ENCODE results near the gene NKX1-1.
"Not testable (repeated sequence)": the region's sequence is repeated elsewhere in the genome, so short reads cannot be mapped to it uniquely, and the experiment has no call there.

The NKX1-1 gene

DNA sequence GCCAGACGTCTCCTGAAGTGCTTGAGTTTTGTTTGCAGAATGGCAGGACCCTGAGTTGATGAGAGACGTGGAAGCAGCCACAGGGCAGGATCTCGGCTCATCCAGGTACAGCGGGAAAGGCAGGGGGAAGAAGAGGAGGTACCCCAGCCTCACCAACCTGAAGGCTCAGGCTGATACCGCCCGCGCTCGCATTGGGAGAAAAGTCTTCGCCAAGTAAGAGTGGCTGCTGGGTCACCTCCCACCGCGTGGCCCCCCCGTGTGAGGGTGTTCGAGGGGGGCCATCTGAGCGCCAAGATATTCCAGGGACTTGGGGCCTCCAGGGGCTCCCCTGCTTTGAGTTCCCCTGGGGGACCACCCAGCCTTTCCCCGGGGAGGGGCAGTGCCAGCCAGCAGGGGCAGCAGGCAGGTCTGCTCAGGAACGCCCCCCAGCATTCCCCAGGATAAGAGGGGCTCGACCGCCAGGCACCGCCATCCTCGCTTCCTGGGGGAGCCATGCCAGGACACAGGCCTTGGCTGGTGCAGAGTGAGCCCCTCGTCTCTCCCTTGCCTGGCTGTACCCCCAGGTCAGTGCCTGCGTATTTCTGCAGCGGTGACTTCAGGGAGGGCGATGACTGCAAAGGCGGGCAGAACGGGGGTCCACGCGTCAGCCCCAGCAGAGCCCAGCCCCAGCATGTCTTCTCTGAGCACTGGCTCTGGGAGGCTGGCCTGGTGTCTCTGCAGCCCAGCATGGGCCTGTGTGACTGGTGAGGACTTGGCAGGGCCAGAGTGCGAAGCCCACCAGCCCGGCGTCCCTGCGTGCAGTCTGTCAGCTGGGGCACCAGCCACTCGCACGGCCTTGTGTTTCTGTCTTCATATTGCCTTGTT is 22.3 kb downstream of the NKX1-1 start:
- no peak for DNase-seq

- no peak for DNase-seq
Observed at GRCh38 chr4:1382776-1383727, 23.2 kb downstream of the NKX1-1 start.

DNA sequence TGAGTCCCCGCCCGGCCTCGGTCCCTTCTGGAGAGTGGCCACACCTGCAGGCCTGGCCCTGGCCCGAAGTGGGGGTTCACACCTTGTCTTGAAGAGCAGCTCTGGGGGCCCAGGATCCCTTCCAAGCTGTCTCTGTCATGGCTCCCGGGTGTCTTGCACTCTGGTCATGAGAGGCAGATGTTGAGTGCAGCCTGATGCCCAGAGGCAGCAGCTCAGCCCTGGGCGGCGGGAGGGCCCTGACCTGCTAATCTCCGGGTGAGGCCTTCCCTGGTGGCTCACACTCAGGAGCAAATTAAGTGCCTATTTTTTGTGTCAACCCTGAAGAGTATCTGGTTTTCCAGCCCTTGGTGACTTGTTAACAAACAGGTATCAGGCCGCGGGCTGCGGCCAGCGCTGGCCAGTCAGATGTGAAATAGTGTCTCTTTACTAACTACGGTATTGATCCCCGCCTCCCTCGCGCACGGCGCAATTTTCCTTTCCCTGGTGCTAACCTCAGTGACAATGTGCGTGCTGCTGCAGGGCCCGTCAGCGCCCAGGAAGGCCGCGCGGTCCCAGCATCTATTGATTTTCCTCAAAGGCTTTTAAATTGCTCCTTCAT is 24.2 kb downstream of the NKX1-1 start:
- DNase-seq = no peak

DNA sequence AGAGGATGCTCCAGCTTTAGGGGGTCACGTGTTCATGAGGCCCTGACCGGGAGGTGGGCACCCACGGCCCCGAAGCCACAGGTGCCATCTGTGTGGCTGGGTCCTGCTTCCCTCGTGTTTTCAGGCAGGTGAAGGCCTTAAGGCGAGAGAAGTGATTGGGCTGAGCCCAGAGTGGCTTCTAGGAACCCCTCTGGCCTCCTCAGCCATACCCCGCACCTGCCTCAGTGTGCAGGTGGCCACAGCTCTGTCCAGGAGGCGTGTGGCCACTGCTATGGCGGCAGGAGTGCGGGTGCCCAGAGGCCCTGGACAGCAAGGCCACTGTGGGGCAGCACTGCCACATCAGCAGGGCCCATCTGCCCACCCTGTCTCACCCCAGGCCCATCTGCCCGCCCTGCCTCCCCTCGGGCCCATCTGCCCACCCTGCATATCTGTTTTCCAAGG is 25.0 kb downstream of the NKX1-1 start:
- no peak for DNase-seq

DNA sequence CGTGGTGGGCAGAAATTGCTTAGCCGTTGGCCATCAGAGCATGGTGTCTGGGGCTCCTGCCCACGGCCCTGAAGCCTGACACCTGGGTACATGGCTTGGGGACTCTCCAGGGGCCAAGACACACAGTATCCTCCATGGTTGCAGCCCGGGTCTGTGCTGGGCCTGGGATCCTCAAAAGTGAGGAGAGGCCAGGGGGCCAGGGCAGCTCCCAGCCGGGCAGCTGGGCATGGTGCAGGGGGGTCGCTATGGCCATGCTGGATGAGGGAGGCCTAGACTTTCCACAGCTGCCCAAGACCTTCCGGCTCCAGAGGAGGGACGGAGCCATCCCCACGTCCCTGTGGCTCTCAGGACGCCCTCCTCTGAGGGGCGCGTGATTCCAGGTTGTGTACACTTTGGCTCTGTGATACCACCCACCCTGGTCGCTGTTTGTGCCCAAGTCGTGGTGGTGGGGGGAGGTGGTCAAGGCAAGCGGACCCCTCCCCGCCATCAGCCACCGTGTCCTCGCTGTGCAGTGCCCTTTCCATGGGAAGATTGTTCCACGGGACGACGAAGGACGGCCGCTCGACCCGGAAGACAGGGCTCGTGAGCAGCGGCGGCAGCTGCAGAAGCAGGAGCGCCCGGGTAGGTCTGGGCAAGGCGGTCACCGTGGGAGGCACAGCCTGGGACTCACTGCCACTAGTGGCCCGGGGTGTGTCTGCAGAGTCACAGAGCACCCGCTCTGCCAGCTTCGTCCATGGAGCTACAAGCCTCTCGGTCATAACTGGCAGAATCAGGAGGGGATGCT is 25.7 kb downstream of the NKX1-1 start:
- no peak for DNase-seq

GRCh38 chr4:1379801-1380331 is 26.4 kb downstream of the NKX1-1 start:
- no peak for DNase-seq

DNA sequence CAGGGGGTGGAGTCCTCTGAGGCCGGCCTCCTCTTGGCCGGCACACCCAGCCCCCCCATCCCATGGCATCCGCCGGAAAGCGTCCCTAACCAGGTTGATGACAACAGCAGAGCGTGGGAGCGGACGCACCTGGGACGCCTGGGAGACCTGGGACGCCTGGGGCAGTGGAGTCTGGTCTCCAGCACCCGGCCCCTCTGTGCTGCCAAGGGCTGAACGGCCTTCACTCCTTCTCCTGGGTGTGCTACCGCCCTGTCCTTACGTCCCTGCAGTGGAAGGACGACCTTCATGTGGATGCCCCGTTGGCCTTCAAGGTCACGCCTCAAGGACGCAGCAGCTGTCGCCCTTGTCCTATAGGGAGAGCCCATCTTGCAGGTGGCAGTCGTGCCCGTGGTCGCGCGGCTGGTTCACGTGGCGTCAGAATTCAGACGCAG is 26.9 kb downstream of the NKX1-1 start:
- no peak for DNase-seq

GRCh38 chr4:1378559-1379231 is 27.5 kb downstream of the NKX1-1 start:
- no peak for DNase-seq

GRCh38 chr4:1377606-1378261 is 28.5 kb downstream of the NKX1-1 start:
- no peak for DNase-seq

DNA sequence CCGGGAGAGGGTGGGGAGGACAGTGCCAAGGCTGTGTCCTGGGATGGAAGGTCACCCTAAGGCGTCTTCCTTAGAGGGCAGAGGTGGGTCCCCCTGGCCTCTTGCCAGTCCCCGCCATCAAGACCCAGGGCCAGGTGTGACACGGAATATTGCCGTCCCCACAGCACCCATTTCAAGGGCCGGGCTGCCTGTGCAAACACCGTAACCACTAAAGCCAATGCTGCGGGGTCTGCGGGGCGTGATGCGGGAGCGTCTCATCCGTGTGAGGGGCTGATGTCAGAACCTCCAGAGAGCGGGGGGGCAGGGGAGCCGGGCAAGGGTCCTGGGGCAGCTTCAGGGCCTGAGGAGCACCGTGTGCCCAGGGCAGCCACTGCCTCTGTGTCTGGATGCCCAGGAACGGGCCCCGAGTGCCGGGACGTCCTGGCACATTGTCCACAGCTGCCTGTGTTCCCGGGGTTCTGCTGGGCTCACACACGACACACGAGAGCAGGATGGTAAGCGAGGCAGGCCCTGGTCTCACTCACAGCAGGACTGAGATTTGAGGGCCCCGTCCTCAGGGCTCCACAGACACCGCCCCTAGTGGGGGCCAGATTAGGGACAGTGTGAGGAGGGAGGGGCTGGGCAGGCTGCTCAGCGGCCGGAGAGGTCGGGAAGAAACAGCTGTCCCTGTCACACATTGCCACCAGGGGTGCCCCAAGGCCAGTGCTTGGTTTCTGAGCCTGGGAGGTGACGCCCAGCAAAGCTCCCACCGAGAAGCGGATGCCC is 29.2 kb downstream of the NKX1-1 start:
- DNase-seq = no peak

DNA sequence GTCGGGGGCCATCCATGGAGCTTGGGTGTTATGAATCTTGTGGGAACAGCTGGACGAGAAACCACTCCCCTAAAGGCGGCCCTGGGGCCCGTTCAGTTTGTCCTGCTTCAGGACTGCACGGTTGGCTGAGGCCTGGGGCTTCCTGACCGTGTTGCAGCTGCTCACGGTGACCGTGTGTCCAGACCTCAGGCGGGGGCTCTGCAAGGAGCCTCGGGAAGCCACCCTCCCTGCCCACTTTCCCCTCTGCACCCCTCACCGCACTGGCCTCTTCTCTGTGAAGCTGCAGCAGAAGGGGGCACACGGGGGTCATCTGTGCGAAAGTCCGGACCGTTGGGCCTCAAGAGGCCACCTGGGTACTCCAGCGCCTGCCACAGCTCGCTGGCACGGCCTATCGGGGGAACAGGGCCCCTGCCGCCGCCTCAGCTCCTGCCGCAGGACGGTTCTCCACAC is 29.8 kb downstream of the NKX1-1 start:
- no peak for DNase-seq

GRCh38 chr4:1375761-1376322 is 30.4 kb downstream of the NKX1-1 start:
- no peak for DNase-seq

DNA sequence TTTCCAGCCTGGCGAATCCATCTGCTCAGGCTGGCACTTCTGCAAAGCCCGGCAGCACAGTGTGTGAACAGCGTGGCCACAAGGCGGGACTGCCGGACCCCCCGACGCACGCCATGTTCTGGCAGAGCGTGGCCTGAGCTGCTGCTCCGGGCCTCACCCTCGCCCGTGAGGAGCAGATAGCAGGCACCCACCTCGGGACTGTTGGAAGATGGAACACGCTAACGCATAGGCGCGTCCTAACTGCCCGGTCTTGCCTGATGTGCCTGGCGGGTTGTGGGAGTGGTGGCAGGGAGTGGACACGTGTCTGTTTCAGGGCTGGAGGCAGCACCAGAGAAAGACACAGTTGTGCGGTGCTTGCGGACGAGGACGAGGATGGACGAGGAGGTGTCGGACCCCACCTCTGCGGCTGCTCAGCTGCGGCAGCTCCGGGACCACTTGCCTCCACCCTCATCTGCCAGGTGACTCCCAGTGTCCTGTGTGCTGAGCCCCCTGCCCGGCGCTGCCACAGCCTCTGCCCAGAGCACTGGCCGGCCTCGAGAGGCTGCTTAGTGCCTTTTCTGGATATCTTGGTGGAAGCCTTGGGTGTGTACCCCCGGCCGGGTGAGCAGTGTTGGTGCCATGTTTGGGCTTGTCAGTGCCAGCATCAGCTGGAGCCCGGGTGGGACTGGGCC is 31.1 kb downstream of the NKX1-1 start:
- DNase-seq = no peak

DNA sequence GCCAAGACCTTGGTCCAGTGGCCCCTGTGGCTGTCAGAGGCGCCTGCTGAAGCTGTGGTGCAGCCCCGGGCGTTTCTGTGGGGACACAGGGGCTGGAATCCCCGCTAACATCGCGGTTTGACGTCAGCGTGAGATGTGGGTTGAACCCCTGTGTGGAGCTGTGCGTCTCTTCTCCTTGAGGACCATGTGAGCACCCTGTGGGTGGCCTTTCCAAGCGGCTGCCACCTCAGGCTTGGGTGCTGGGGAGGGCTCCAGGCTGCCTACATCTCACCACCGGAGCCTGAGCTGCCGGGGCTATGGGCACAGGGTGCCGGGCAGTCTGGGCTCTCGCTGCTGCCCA is 31.6 kb downstream of the NKX1-1 start:
- no peak for DNase-seq

DNA sequence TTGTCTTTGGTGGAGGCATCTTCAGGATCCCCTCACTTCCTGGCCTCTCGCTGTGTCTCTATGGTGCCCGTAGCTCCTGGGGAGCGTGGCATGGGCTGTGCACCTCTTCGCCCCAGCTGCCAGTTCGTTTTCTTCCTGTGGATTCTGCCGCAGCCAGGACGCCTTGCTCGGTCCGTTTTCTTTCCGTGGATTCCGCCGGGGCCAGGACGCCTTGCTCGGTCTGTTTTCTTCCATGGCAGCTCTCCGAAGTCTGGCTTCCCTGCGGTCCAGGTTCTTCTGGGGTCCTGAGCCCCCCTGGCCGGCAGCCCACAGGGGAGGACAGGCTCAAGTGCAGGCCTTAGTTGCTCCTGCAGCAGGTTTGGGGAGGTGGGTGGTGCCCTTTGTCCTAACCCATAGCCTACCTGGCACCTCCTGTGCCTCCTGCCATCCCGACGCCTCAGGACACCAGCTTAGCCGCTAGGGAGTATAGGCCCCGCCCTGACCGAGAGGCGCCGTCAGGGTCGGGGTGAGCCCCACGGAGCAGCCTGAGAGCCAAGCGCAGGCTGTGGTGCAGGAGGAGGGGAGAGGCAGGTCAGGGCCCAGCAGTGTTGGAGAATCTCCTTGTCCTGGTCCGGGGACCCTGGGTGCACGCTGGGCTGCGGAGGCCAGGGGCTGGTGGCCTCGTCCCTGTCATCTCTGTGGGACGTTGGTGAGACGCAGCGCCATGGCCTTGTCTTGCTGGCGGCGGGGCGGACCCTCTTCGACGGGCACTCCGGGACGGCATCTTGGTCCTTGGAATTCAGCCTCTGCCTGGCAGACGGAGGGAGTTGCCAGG is 32.1 kb downstream of the NKX1-1 start:
- no peak for DNase-seq

DNA sequence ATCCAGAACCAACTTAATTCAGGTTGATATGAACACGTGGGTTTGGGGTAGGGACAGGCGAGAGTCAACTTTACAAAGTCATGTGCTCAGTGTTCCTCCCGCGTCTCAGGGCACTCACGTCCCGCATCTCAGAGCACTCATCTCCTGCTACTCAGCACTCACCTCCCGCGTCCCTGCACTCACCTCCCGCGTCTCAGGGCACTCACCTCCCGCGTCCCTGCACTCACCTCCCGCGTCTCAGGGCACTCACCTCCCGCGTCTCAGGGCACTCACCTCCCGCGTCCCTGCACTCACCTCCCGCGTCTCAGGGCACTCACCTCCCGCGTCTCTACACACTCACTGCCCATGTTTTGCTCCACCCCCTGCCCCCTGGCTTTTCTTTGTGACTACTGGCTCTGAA is 33.7 kb downstream of the NKX1-1 start:
- DNase-seq = not testable (repeated sequence)

GRCh38 chr4:1371176-1372165 is 34.8 kb downstream of the NKX1-1 start:
- DNase-seq = no peak

Data from stimulated activated CD4-positive, alpha-beta T cell treated with anti-CD3 and anti-CD28 coated beads, Interleukin-12 subunit alpha, Interleukin-12 subunit beta, amount 100 ng/mL, for 4 hours (primary cell).